GM23338 (cell line): ENCODE data around the gene C10orf105. TPM values are rescaled to one million over a fixed set of nuclear protein-coding genes. Genes with fewer than 3 reads are reported as not detected.

Experiments used
- ATAC-seq: fragments of 200-7000 bp; cut with Tn5 transposase; 3 replicates; pipeline ENCODE4 v1.9.1; 2020
- DNase-seq: peaks from one replicate; pipeline ENCODE4 v3.0.0-alpha.2; 2015; ENCODE audit warnings: low spot score
- H2AFZ ChIP-seq: fragments of 200-600 bp; sonication (generic); 2 replicates; pipeline ENCODE4 v1.8.0; 2016; ENCODE audit warnings: antibody characterized with exemption, mild to moderate bottlenecking, moderate library complexity
- H3F3A ChIP-seq: fragments of 200-600 bp; sonication (generic); replicated peaks from 2 replicates; pipeline ENCODE4 v1.8.0; 2017; ENCODE audit warnings: antibody characterized with exemption, mixed run types, low read depth
- H3K27ac ChIP-seq: fragments of 200-600 bp; sonication (generic); 2 replicates; pipeline ENCODE4 v1.6.1; 2016; ENCODE audit warnings: low read depth
- H3K27me3 ChIP-seq: fragments of 200-600 bp; sonication (generic); 2 replicates; pipeline ENCODE4 v1.8.0; 2016; ENCODE audit warnings: mild to moderate bottlenecking, mixed run types, moderate library complexity; ENCODE audit not compliant: insufficient read depth
- H3K36me3 ChIP-seq: fragments of 200-600 bp; sonication (generic); 2 replicates; pipeline ENCODE4 v1.8.0; 2016; ENCODE audit warnings: mild to moderate bottlenecking; ENCODE audit not compliant: insufficient read depth
- H3K4me1 ChIP-seq: fragments of 200-600 bp; sonication (generic); 2 replicates; pipeline ENCODE4 v1.8.0; 2016; ENCODE audit warnings: mild to moderate bottlenecking, moderate library complexity; ENCODE audit not compliant: insufficient read depth
- H3K4me2 ChIP-seq: fragments of 200-600 bp; sonication (generic); 2 replicates; pipeline ENCODE4 v1.7.1; 2017; ENCODE audit warnings: mixed run types
- H3K4me3 ChIP-seq: fragments of 200-600 bp; sonication (generic); 2 replicates; pipeline ENCODE4 v1.6.1; 2016; ENCODE audit warnings: mixed run types
- H3K79me2 ChIP-seq: fragments of 200-600 bp; sonication (generic); replicated peaks from 2 replicates; pipeline ENCODE4 v1.8.0; 2017; ENCODE audit warnings: mild to moderate bottlenecking; ENCODE audit not compliant: insufficient read depth
- H3K9me2 ChIP-seq: fragments of 200-600 bp; sonication (generic); 2 replicates; pipeline ENCODE4 v1.8.0; 2017; ENCODE audit not compliant: insufficient read depth
- H4K20me1 ChIP-seq: fragments of 200-600 bp; sonication (generic); replicated peaks from 2 replicates; pipeline ENCODE4 v1.8.0; 2017; ENCODE audit warnings: mild to moderate bottlenecking; ENCODE audit not compliant: insufficient read depth
- H3K27ac Mint-ChIP-seq: 2 replicates; pipeline ENCODE4 v1.8.0; 2020; ENCODE audit warnings: inconsistent platforms, mild to moderate bottlenecking, moderate library complexity, mixed read lengths
- H3K27me3 Mint-ChIP-seq: 3 replicates; pipeline ENCODE4 v1.8.0; 2022; ENCODE audit warnings: low read depth, mild to moderate bottlenecking, moderate library complexity, mixed read lengths, inconsistent platforms; ENCODE audit not compliant: insufficient read depth, poor library complexity
- H3K36me3 Mint-ChIP-seq: 3 replicates; pipeline ENCODE4 v1.8.0; 2021; ENCODE audit warnings: low read depth, mild to moderate bottlenecking, inconsistent platforms, moderate library complexity, mixed read lengths
- H3K4me1 Mint-ChIP-seq: 3 replicates; pipeline ENCODE4 v1.8.0; 2020; ENCODE audit warnings: mild to moderate bottlenecking, inconsistent platforms, mixed read lengths
- H3K4me3 Mint-ChIP-seq: 3 replicates; pipeline ENCODE4 v1.8.0; 2021; ENCODE audit warnings: moderate library complexity, mild to moderate bottlenecking, inconsistent platforms, mixed read lengths
- H3K9me3 Mint-ChIP-seq: 3 replicates; pipeline ENCODE4 v1.8.0; 2020; ENCODE audit warnings: moderate library complexity, mild to moderate bottlenecking, inconsistent platforms, mixed read lengths
- CREB1 ChIP-seq: fragments of 250-450 bp; sonication (Bioruptor Pico); IDR thresholded peaks from 2 replicates; pipeline ENCODE4 v1.5.0; 2020; ENCODE audit warnings: low read depth, mild to moderate bottlenecking, moderate library complexity
- EZH2 ChIP-seq: fragments of 200-600 bp; sonication (generic); IDR thresholded peaks from one replicate; pipeline ENCODE4 v1.8.0; 2017; ENCODE audit warnings: antibody characterized with exemption, mild to moderate bottlenecking, low read depth; ENCODE audit not compliant: unreplicated experiment
- JUNB ChIP-seq: IDR thresholded peaks from one replicate; pipeline ENCODE4 v1.6.1; 2016; ENCODE audit warnings: antibody characterized with exemption; ENCODE audit not compliant: unreplicated experiment
- POLR2AphosphoS5 ChIP-seq: IDR thresholded peaks from 2 replicates; pipeline ENCODE4 v1.6.1; 2016; ENCODE audit warnings: antibody characterized with exemption, low read depth
- STAT1 ChIP-seq: IDR thresholded peaks from one replicate; pipeline ENCODE4 v1.6.1; 2016; ENCODE audit warnings: antibody characterized with exemption; ENCODE audit not compliant: unreplicated experiment
- ZNF114 ChIP-seq: fragments of 250-450 bp; sonication (Bioruptor Pico); IDR thresholded peaks from 2 replicates; pipeline ENCODE4 v1.5.0; 2020; ENCODE audit warnings: mild to moderate bottlenecking, moderate library complexity
- ZNF331 ChIP-seq: fragments of 250-450 bp; sonication (Bioruptor Pico); IDR thresholded peaks from 2 replicates; pipeline ENCODE4 v1.5.0; 2020; ENCODE audit warnings: low read depth, mild to moderate bottlenecking, moderate library complexity
- polyA plus RNA-seq: library from polyadenylated mRNA; unstranded; fragments of >200 nt; fragmentation: Nextera tagmentation; extraction: Ambion mirVana; gene quantifications from 2 replicates; pipeline ENCODE4 v1.2.1, GENCODE V29; 2016
- total RNA-seq: library from RNA; depleted of rRNA; stranded (reverse); fragments of >200 nt; shearing (Covaris generic); gene quantifications from 2 replicates; pipeline ENCODE4 v1.2.3, GENCODE V29; 2014
- TF ChIP-seq, protein P1 (sequence below): fragments of 250-450 bp; sonication (Bioruptor Pico); IDR thresholded peaks from 2 replicates; pipeline ENCODE4 v1.5.0; 2020; ENCODE audit warnings: mild to moderate bottlenecking, moderate library complexity
- TF ChIP-seq, protein P2 (sequence below): IDR thresholded peaks from 2 replicates; pipeline ENCODE4 v1.6.1; 2016; ENCODE audit warnings: antibody characterized with exemption

C10orf105 gene
- total and polyA plus RNA-seq, 2 experiments from 2014 or later, result 0.15 to 0.17 TPM

DNA sequence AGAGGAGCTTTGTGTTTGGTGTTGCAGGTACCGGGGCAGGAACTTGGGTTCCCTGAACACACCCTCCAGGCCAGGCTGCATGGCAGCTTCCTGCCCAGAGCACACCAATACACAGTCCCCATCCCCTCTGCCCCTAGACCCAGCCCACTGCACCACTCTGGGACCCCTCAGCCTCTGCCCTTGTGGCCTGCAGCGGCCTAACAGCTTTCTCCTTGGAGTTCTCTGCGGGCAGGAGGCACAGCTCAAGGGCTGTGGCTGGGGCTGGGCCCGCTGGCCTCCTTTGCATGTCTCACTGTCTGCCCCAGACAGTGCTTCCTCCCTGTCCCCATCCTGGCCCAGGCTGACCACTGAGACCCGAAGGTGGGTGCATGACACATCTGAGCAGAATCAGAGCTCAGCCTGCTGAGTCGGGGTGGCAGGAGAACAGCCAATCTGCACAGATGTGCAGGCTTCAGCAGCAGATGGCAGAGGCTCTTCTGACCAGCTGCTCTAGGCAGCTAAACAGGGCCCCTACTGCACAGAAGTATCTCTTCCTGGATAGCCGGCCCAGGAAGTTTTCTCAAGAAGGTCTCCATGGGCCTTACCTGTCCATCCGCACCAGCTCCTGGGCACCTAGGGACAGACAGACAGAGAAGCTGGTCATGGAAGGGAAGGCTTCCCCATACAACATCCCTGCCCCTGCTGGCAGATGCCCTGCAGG lies 33.0 kb upstream of the C10orf105 start:
- Histone ChIP-seq H3K4me3 (no peak overlapping the region), H3K36me3 (no peaks in the 10 kb centered on the region), H3K27me3 (no peaks in the 10 kb centered on the region), H3K4me1 (peaks cover 10% of the 10 kb centered on the region; the same call in 1 of the 2 replicates), H3K9me2 (no peaks in the 10 kb centered on the region), H2AFZ (no peak overlapping the region), H3K27ac (no peak overlapping the region), H3K79me2 (no peaks in the 10 kb centered on the region), H3K4me2 (no peak overlapping the region), H4K20me1 (no peaks in the 10 kb centered on the region), H3F3A (no peaks in the 10 kb centered on the region)
- Mint-ChIP-seq H3K4me1 (peaks cover 36% of the 10 kb centered on the region), H3K36me3 (no peaks in the 10 kb centered on the region), H3K27me3 (peaks cover 16% of the 10 kb centered on the region), H3K9me3 (no peaks in the 10 kb centered on the region), H3K4me3 (no peak overlapping the region), H3K27ac (no peak overlapping the region)
- ATAC-seq (no peak), DNase-seq (no peak)
- TF ChIP-seq, protein P1, sequence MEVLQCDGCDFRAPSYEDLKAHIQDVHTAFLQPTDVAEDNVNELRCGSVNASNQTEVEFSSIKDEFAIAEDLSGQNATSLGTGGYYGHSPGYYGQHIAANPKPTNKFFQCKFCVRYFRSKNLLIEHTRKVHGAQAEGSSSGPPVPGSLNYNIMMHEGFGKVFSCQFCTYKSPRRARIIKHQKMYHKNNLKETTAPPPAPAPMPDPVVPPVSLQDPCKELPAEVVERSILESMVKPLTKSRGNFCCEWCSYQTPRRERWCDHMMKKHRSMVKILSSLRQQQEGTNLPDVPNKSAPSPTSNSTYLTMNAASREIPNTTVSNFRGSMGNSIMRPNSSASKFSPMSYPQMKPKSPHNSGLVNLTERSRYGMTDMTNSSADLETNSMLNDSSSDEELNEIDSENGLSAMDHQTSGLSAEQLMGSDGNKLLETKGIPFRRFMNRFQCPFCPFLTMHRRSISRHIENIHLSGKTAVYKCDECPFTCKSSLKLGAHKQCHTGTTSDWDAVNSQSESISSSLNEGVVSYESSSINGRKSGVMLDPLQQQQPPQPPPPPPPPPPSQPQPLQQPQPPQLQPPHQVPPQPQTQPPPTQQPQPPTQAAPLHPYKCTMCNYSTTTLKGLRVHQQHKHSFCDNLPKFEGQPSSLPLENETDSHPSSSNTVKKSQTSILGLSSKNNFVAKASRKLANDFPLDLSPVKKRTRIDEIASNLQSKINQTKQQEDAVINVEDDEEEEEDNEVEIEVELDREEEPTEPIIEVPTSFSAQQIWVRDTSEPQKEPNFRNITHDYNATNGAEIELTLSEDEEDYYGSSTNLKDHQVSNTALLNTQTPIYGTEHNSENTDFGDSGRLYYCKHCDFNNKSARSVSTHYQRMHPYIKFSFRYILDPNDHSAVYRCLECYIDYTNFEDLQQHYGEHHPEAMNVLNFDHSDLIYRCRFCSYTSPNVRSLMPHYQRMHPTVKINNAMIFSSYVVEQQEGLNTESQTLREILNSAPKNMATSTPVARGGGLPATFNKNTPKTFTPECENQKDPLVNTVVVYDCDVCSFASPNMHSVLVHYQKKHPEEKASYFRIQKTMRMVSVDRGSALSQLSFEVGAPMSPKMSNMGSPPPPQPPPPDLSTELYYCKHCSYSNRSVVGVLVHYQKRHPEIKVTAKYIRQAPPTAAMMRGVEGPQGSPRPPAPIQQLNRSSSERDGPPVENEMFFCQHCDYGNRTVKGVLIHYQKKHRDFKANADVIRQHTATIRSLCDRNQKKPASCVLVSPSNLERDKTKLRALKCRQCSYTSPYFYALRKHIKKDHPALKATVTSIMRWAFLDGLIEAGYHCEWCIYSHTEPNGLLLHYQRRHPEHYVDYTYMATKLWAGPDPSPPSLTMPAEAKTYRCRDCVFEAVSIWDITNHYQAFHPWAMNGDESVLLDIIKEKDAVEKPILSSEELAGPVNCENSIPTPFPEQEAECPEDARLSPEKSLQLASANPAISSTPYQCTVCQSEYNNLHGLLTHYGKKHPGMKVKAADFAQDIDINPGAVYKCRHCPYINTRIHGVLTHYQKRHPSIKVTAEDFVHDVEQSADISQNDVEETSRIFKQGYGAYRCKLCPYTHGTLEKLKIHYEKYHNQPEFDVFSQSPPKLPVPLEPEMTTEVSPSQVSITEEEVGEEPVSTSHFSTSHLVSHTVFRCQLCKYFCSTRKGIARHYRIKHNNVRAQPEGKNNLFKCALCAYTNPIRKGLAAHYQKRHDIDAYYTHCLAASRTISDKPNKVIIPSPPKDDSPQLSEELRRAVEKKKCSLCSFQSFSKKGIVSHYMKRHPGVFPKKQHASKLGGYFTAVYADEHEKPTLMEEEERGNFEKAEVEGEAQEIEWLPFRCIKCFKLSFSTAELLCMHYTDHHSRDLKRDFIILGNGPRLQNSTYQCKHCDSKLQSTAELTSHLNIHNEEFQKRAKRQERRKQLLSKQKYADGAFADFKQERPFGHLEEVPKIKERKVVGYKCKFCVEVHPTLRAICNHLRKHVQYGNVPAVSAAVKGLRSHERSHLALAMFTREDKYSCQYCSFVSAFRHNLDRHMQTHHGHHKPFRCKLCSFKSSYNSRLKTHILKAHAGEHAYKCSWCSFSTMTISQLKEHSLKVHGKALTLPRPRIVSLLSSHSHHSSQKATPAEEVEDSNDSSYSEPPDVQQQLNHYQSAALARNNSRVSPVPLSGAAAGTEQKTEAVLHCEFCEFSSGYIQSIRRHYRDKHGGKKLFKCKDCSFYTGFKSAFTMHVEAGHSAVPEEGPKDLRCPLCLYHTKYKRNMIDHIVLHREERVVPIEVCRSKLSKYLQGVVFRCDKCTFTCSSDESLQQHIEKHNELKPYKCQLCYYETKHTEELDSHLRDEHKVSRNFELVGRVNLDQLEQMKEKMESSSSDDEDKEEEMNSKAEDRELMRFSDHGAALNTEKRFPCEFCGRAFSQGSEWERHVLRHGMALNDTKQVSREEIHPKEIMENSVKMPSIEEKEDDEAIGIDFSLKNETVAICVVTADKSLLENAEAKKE, result no peak
- no peak for TF ChIP-seq CREB1 (CRISPR knock-in tag)
- TF ChIP-seq ZNF114 (CRISPR knock-in tag), result no peak
- no peak for TF ChIP-seq JUNB

DNA sequence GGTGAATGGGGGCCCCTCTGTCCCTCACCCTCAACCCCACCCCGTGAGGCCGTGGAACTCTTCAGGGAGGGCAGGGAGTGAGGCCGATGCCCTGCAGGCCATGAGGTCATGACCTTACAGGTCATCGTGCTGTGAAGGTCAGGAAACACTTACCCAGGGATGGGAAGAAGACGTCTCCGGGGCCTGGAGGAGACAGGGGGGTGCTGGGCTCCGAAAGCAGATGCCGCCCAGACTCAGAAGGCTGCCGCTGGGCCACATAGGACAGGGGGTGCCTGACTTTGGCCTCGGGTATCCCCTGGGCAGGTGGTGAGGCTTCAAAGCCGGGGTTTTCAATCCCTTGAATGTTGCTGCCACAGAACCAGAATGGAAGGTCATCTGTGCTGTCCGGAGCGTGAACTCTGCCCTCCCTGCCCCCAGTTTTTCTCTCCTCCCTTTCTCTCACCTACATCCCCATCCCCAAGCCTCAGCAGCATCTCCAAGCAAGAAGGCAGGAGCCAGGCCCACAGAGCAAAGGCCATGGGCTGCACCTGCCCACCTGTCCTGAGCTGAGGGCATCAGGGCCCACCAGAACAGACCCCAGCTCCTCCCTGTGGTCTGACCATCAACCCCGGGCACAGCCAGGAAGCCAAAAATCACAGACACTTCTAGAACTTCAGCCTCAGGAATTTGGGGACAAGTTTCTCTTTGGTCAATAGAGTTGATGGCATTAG lies 32.1 kb upstream of the C10orf105 start:
- no peak overlapping the region for H3K4me3 ChIP-seq
- H3K9me3 Mint-ChIP-seq, result no peaks in the 10 kb centered on the region
- H3K79me2 ChIP-seq, result no peaks in the 10 kb centered on the region
- no peak overlapping the region for H3K4me2 ChIP-seq
- H2AFZ ChIP-seq, result no peak overlapping the region
- H3K4me1 Mint-ChIP-seq, result peaks cover 36% of the 10 kb centered on the region
- DNase-seq (no peak), ATAC-seq (no peak)
- peaks cover 13% of the 10 kb centered on the region for H3K27me3 Mint-ChIP-seq
- H3F3A ChIP-seq, result no peaks in the 10 kb centered on the region
- no peaks in the 10 kb centered on the region for H3K9me2 ChIP-seq
- H3K36me3 Mint-ChIP-seq, result no peaks in the 10 kb centered on the region
- peaks cover 5% of the 10 kb centered on the region; the same call in 1 of the 2 replicates for H3K4me1 ChIP-seq
- no peak overlapping the region for H3K27ac ChIP-seq
- no peaks in the 10 kb centered on the region for H4K20me1 ChIP-seq
- no peak overlapping the region for H3K27ac Mint-ChIP-seq
- H3K4me3 Mint-ChIP-seq, result no peak overlapping the region
- no peaks in the 10 kb centered on the region for H3K27me3 ChIP-seq
- H3K36me3 ChIP-seq, result no peaks in the 10 kb centered on the region
- TF ChIP-seq POLR2AphosphoS5 (no peak), EZH2 (no peak), CREB1 (CRISPR knock-in tag) (no peak), STAT1 (no peak), ZNF114 (CRISPR knock-in tag) (no peak), ZNF331 (no peak)
- TF ChIP-seq, protein P2, sequence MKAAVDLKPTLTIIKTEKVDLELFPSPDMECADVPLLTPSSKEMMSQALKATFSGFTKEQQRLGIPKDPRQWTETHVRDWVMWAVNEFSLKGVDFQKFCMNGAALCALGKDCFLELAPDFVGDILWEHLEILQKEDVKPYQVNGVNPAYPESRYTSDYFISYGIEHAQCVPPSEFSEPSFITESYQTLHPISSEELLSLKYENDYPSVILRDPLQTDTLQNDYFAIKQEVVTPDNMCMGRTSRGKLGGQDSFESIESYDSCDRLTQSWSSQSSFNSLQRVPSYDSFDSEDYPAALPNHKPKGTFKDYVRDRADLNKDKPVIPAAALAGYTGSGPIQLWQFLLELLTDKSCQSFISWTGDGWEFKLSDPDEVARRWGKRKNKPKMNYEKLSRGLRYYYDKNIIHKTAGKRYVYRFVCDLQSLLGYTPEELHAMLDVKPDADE, result no peak
